H1 (cell line): ENCODE data around the gene HNRNPA1. TPM values are rescaled to one million over a fixed set of nuclear protein-coding genes. Genes with fewer than 3 reads are reported as not detected.

Experiments used
- BRCA1 ChIP-seq: IDR thresholded peaks from 2 replicates; pipeline ENCODE4 v1.6.1; 2012; ENCODE audit warnings: low read depth, low read length, improper control_type of control experiment
- CBX8 ChIP-seq: fragments of 300-800, 300-1000 bp; sonication (generic); IDR thresholded peaks from 2 replicates; pipeline ENCODE4 v1.7.1; 2016; ENCODE audit warnings: low read depth, low read length, borderline replicate concordance
- CEBPB ChIP-seq: IDR thresholded peaks from 2 replicates; pipeline ENCODE4 v1.6.1; 2012; ENCODE audit warnings: low read depth, low read length
- CTCF ChIP-seq, 3 experiments: IDR thresholded peaks; 1 replicate in 2 of 3; 2 replicates in 1 of 3; pipeline versions ENCODE4 v1.5.1 to v1.6.1; 2011; ENCODE audit warnings: low read length in 3 of 3, mild to moderate bottlenecking in 3 of 3, inconsistent platforms in 2 of 3, low read depth in 1 of 3, moderate library complexity in 1 of 3; ENCODE audit not compliant: insufficient read depth in 1 of 3; ENCODE audit errors: control extremely low read depth in 1 of 3
- EZH2 ChIP-seq: fragments of 200-600 bp; sonication (generic); IDR thresholded peaks from 2 replicates; pipeline ENCODE4 v1.7.1; 2012; ENCODE audit warnings: low read depth, mild to moderate bottlenecking, moderate library complexity, low read length, inconsistent platforms; ENCODE audit not compliant: severe bottlenecking
- MAFK ChIP-seq: IDR thresholded peaks from 2 replicates; pipeline ENCODE4 v1.6.1; 2012; ENCODE audit warnings: low read depth, mild to moderate bottlenecking, improper control_type of control experiment, low read length
- TEAD4 ChIP-seq: IDR thresholded peaks from 2 replicates; pipeline ENCODE4 v1.6.1; 2012; ENCODE audit warnings: low read depth, low read length, inconsistent platforms, mixed read lengths
- polyA plus RNA-seq, 7 experiments: library from polyadenylated mRNA; depleted of rRNA in 3 of 7; stranded (reverse) in 5 of 7; unstranded in 2 of 7; fragments of >200 nt in 5 of 7; fragments of 200-250 nt in 2 of 7; gene quantifications; 1 replicate in 5 of 7; 2 replicates in 1 of 7; 4 replicates in 1 of 7; pipeline versions ENCODE4 v1.2.1 to v1.2.3, GENCODE V29; 2011 to 2013; ENCODE audit warnings: missing spikeins in 2 of 7, mixed read lengths in 2 of 7
- total RNA-seq: library from RNA; stranded (reverse); fragmentation: NEBNext Ultra II Directional; extraction: Animal tissue kit (Norgen Biotek cat#: 25700); gene quantifications from 2 replicates; pipeline ENCODE4 v1.2.1, GENCODE V29; 2021

HNRNPA1 gene
- total and polyA plus RNA-seq, 2 of the 8 experiments (the other 6 are each of a cell fraction or from before 2014, with no cell fraction given): 835 to 2,738 TPM

- TF ChIP-seq CTCF (IDR thresholded peaks at IDR 0.05; ENCODE audit: control extremely low read depth in 1 of 3, insufficient read depth in 1 of 3, low read depth in 1 of 3, low read length in 3 of 3): no peak
- TF ChIP-seq TEAD4: no peak
- TF ChIP-seq CEBPB: no peak
- TF ChIP-seq EZH2: no peak
- no peak for TF ChIP-seq BRCA1
- TF ChIP-seq CBX8: no peak
- TF ChIP-seq MAFK: no peak
These were observed 11.8 kb downstream of the HNRNPA1 start (continued) for GRCh38 chr12:54292083-54292930.
